SK-N-SH (cell line): ENCODE results near the gene RFX2.
"Not testable (repeated sequence)": the region's sequence is repeated elsewhere in the genome, so short reads cannot be mapped to it uniquely, and the experiment has no call there.

ENCODE experiments used
- CHD2 ChIP-seq: fragments of 150-350 bp; IDR thresholded peaks from 2 replicates; pipeline ENCODE4 v1.6.1; 2018; ENCODE audit warnings: low read length; ENCODE audit not compliant: partially characterized antibody
- CTCF ChIP-seq: fragments of 200-600 bp; sonication (generic); IDR thresholded peaks from 2 replicates; pipeline ENCODE4 v1.6.1; 2017; ENCODE audit warnings: antibody characterized with exemption, mild to moderate bottlenecking, moderate library complexity
- EP300 ChIP-seq, 2 experiments: IDR thresholded peaks; 2 replicates each; pipeline versions ENCODE4 v1.4.0 to v1.6.1; 2012; ENCODE audit warnings: borderline replicate concordance in 1 of 2, low read depth in 1 of 2, low read length in 1 of 2
- FOXJ3 ChIP-seq: sonication (generic); formaldehyde crosslinking; IDR thresholded peaks from 2 replicates; pipeline ENCODE4 v1.5.1; 2020; ENCODE audit warnings: mild to moderate bottlenecking, missing genetic modification reagents
- NRF1 ChIP-seq: IDR thresholded peaks from 2 replicates; pipeline ENCODE4 v1.6.1; 2012; ENCODE audit warnings: low read depth, mild to moderate bottlenecking, low read length
- POLR2AphosphoS5 ChIP-seq: IDR thresholded peaks from 2 replicates; pipeline ENCODE4 v1.6.1; 2012; ENCODE audit warnings: low read depth, low read length
- RAD21 ChIP-seq: IDR thresholded peaks from 2 replicates; pipeline ENCODE4 v1.6.1; 2012; ENCODE audit warnings: mild to moderate bottlenecking, low read length
- REST ChIP-seq: IDR thresholded peaks from 2 replicates; pipeline ENCODE4 v1.6.1; 2012; ENCODE audit warnings: mild to moderate bottlenecking, low read depth, low read length, moderate library complexity
- RFX5 ChIP-seq: IDR thresholded peaks from 2 replicates; pipeline ENCODE4 v1.6.1; 2012; ENCODE audit warnings: mild to moderate bottlenecking, improper control_type of control experiment, low read length
- RXRA ChIP-seq: IDR thresholded peaks from 2 replicates; pipeline ENCODE4 v1.4.0; 2012; ENCODE audit warnings: low read depth, mild to moderate bottlenecking, borderline replicate concordance
- SIN3A ChIP-seq: IDR thresholded peaks from 2 replicates; pipeline ENCODE4 v1.6.1; 2012; ENCODE audit warnings: low read depth, mild to moderate bottlenecking, low read length, moderate library complexity, borderline replicate concordance
- YY1 ChIP-seq: IDR thresholded peaks from 2 replicates; pipeline ENCODE4 v1.4.0; 2012; ENCODE audit warnings: low read depth, mild to moderate bottlenecking

- TF ChIP-seq SIN3A; EP300 (IDR thresholded peaks at IDR 0.05; ENCODE audit: borderline replicate concordance in 1 of 2, low read depth in 1 of 2, low read length in 1 of 2); CTCF; RXRA; REST; RAD21; POLR2AphosphoS5; CHD2; FOXJ3 (CRISPR knock-in tag); YY1; NRF1; RFX5: not testable (repeated sequence)
Measured at GRCh38 chr19:6006070-6006446, 104.2 kb downstream of the RFX2 start.
